HepG2 (cell line): ENCODE results near the gene GAS6.
"Not testable (repeated sequence)": the region's sequence is repeated elsewhere in the genome, so short reads cannot be mapped to it uniquely, and the experiment has no call there.

Experiments
- DPF2 ChIP-seq: sonication (generic); formaldehyde crosslinking; IDR thresholded peaks from 2 replicates; pipeline ENCODE4 v1.4.0; 2020; ENCODE audit warnings: mild to moderate bottlenecking, low read depth, missing genetic modification reagents, borderline replicate concordance
- EP300 ChIP-seq, 3 experiments: sonication (generic) in 1 of 3; formaldehyde crosslinking in 1 of 3; IDR thresholded peaks; 2 replicates each; pipeline versions ENCODE4 v1.5.1 to v1.6.1; 2011 to 2020; ENCODE audit warnings: low read depth in 2 of 3, low read length in 2 of 3, borderline replicate concordance in 1 of 3, improper control_type of control experiment in 1 of 3, mild to moderate bottlenecking in 1 of 3, missing genetic modification reagents in 1 of 3, moderate library complexity in 1 of 3
- GABPA ChIP-seq, 2 experiments: IDR thresholded peaks; 2 replicates each; pipeline ENCODE4 v1.6.1; 2011 to 2016; ENCODE audit warnings: low read depth in 2 of 2, low read length in 1 of 2, missing biosample characterization in 1 of 2, missing genetic modification characterization in 1 of 2
- MAFF ChIP-seq: IDR thresholded peaks from 2 replicates; pipeline ENCODE4 v1.6.1; 2011; ENCODE audit warnings: low read depth, low read length, improper control_type of control experiment
- POLR2A ChIP-seq, 2 experiments: IDR thresholded peaks; 2 replicates each; pipeline ENCODE4 v1.6.1; 2011; ENCODE audit warnings: low read depth in 2 of 2, low read length in 2 of 2, mild to moderate bottlenecking in 1 of 2, moderate library complexity in 1 of 2; ENCODE audit not compliant: insufficient read depth in 1 of 2
- SP1 ChIP-seq, 2 experiments: fragments of 450-650 bp in 1 of 2; sonication (generic) in 1 of 2; formaldehyde crosslinking in 1 of 2; IDR thresholded peaks; 2 replicates each; pipeline versions ENCODE4 v1.4.0 to v1.6.1; 2016 to 2020; ENCODE audit warnings: missing genetic modification reagents in 1 of 2
- ZNF761 ChIP-seq: sonication (generic); formaldehyde crosslinking; conservative IDR thresholded peaks from 2 replicates; pipeline ENCODE4 v1.4.0; 2020; ENCODE audit warnings: mild to moderate bottlenecking, missing genetic modification reagents
- TF ChIP-seq, protein P1 (sequence below): sonication (generic); formaldehyde crosslinking; IDR thresholded peaks from 2 replicates; pipeline ENCODE4 v1.9.0; 2022; ENCODE audit warnings: missing genetic modification reagents, mild to moderate bottlenecking, borderline replicate concordance
- TF ChIP-seq, protein P2 (sequence below): sonication (generic); formaldehyde crosslinking; IDR thresholded peaks from 2 replicates; pipeline ENCODE4 v1.4.0; 2020; ENCODE audit warnings: missing genetic modification reagents
- TF ChIP-seq, protein P3 (sequence below): sonication (generic); formaldehyde crosslinking; IDR thresholded peaks from 2 replicates; pipeline ENCODE4 v1.5.0; 2020; ENCODE audit warnings: missing genetic modification reagents

DNA sequence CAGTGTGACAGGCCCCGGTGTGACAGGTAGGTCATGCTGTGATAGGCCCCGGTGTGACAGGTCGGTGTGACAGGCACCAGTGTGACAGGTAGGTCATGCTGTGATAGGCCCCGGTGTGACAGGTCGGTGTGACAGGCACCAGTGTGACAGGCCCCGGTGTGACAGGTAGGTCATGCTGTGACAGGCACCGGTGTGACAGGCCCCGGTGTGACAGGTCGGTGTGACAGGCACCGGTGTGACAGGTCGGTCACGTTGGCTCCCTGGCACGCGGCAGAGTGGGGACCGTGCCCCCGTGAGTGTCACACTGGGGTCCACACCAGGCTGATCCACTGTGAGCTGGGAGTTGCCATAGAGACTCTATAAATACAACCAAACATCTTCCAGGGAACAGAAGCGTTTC, 29.9 kb downstream of the GAS6 start:
- not testable (repeated sequence) for TF ChIP-seq ZNF761 (CRISPR knock-in tag); EP300 (IDR thresholded peaks at IDR 0.05; ENCODE audit: low read depth in 2 of 2, low read length in 2 of 2); EP300 (CRISPR knock-in tag; IDR thresholded peaks at IDR 0.05; ENCODE audit: borderline replicate concordance); MAFF; SP1 (IDR thresholded peaks at IDR 0.05); SP1 (CRISPR knock-in tag; IDR thresholded peaks at IDR 0.05); GABPA (IDR thresholded peaks at IDR 0.05; ENCODE audit: low read depth, low read length); GABPA (CRISPR knock-in tag; IDR thresholded peaks at IDR 0.05; ENCODE audit: low read depth); DPF2 (CRISPR knock-in tag); POLR2A (IDR thresholded peaks at IDR 0.05; ENCODE audit: insufficient read depth in 1 of 2, low read depth in 2 of 2, low read length in 2 of 2)
- TF ChIP-seq, protein P1, sequence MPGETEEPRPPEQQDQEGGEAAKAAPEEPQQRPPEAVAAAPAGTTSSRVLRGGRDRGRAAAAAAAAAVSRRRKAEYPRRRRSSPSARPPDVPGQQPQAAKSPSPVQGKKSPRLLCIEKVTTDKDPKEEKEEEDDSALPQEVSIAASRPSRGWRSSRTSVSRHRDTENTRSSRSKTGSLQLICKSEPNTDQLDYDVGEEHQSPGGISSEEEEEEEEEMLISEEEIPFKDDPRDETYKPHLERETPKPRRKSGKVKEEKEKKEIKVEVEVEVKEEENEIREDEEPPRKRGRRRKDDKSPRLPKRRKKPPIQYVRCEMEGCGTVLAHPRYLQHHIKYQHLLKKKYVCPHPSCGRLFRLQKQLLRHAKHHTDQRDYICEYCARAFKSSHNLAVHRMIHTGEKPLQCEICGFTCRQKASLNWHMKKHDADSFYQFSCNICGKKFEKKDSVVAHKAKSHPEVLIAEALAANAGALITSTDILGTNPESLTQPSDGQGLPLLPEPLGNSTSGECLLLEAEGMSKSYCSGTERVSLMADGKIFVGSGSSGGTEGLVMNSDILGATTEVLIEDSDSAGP (CRISPR knock-in tag), result not testable (repeated sequence)
- TF ChIP-seq, protein P2, sequence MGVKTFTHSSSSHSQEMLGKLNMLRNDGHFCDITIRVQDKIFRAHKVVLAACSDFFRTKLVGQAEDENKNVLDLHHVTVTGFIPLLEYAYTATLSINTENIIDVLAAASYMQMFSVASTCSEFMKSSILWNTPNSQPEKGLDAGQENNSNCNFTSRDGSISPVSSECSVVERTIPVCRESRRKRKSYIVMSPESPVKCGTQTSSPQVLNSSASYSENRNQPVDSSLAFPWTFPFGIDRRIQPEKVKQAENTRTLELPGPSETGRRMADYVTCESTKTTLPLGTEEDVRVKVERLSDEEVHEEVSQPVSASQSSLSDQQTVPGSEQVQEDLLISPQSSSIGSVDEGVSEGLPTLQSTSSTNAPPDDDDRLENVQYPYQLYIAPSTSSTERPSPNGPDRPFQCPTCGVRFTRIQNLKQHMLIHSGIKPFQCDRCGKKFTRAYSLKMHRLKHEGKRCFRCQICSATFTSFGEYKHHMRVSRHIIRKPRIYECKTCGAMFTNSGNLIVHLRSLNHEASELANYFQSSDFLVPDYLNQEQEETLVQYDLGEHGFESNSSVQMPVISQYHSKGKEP (CRISPR knock-in tag), result not testable (repeated sequence)
- TF ChIP-seq, protein P3, sequence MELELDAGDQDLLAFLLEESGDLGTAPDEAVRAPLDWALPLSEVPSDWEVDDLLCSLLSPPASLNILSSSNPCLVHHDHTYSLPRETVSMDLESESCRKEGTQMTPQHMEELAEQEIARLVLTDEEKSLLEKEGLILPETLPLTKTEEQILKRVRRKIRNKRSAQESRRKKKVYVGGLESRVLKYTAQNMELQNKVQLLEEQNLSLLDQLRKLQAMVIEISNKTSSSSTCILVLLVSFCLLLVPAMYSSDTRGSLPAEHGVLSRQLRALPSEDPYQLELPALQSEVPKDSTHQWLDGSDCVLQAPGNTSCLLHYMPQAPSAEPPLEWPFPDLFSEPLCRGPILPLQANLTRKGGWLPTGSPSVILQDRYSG (CRISPR knock-in tag), result not testable (repeated sequence)
